NCI-H146 treated with DMSO at 0.1 percent for 48 hours (cell line): ENCODE measurements around the gene MMP24.
A peak's percentile ranks its signal among the peaks of the same experiment; 100 is the strongest.
"Not testable (repeated sequence)": the region's sequence is repeated elsewhere in the genome, so short reads cannot be mapped to it uniquely, and the experiment has no call there.

Source experiments
- DNase-seq: peaks from one replicate; lab custom pipeline; 2025; ENCODE audit not compliant: unreplicated experiment; lab: John Stamatoyannopoulos, UW

The MMP24 gene

GRCh38 chr20:35305682-35306556 lies 79.4 kb downstream of the MMP24 start:
- no peak for DNase-seq

- DNase-seq, result no peak
These were observed 80.5 kb downstream of the MMP24 start for GRCh38 chr20:35306931-35307517.

GRCh38 chr20:35307666-35308653 lies 81.5 kb downstream of the MMP24 start:
- no peak for DNase-seq

- DNase-seq, result peak; percentile 19
These were observed 84.9 kb downstream of the MMP24 start for GRCh38 chr20:35311409-35311808.

- peak; percentile 24 for DNase-seq
These were observed 85.3 kb downstream of the MMP24 start for GRCh38 chr20:35311822-35312221.

- no peak for DNase-seq
These were observed 85.8 kb downstream of the MMP24 start for GRCh38 chr20:35312318-35312717.

GRCh38 chr20:35314816-35315631 lies 88.5 kb downstream of the MMP24 start:
- no peak for DNase-seq

GRCh38 chr20:35315632-35316020 lies 89.1 kb downstream of the MMP24 start:
- not testable (repeated sequence) for DNase-seq

- no peak for DNase-seq
These were observed 89.6 kb downstream of the MMP24 start for GRCh38 chr20:35316086-35316485.

GRCh38 chr20:35317416-35318210 lies 91.1 kb downstream of the MMP24 start:
- no peak for DNase-seq

GRCh38 chr20:35318502-35319157 lies 92.1 kb downstream of the MMP24 start:
- DNase-seq, result no peak

- no peak for DNase-seq
These were observed 92.8 kb downstream of the MMP24 start for GRCh38 chr20:35319192-35319870.

- DNase-seq, result no peak
These were observed 93.3 kb downstream of the MMP24 start for GRCh38 chr20:35319871-35320197.

- no peak for DNase-seq
These were observed 94.1 kb downstream of the MMP24 start for GRCh38 chr20:35320396-35321126.

- DNase-seq, result no peak
These were observed 98.9 kb downstream of the MMP24 start for GRCh38 chr20:35325401-35325800.

GRCh38 chr20:35326021-35326739 lies 99.7 kb downstream of the MMP24 start:
- DNase-seq, result no peak
